Measurements from ENCODE around the gene FXYD7. TPM values are rescaled to one million over a fixed set of nuclear protein-coding genes. Genes with fewer than 3 reads are reported as not detected.

Gene FXYD7
- total and polyA plus RNA-seq, 2 experiments from 2014 or later = not detected

- Histone ChIP-seq H4K20me1 (ENCODE audit: insufficient read depth) (no peaks in the 10 kb centered on the region), H3K36me3 (ENCODE audit: low read depth) (no peaks in the 10 kb centered on the region), H3F3A (ENCODE audit: insufficient read depth) (no peaks in the 10 kb centered on the region), H3K27ac (no peak overlapping the region), H3K4me3 (no peak overlapping the region), H3K9me3 (ENCODE audit: low read depth) (no peaks in the 10 kb centered on the region), H3K4me1 (ENCODE audit: insufficient read depth) (no peaks in the 10 kb centered on the region), H3K9me2 (ENCODE audit: insufficient read depth) (no peaks in the 10 kb centered on the region), H3K79me2 (ENCODE audit: insufficient read depth) (no peaks in the 10 kb centered on the region), H3K9ac (no peak overlapping the region), H2AFZ (no peak overlapping the region), H3K4me2 (ENCODE audit: unreplicated experiment) (no peak overlapping the region), H3K27me3 (replicated peaks; ENCODE audit: insufficient read depth) (peaks cover 3% of the 10 kb centered on the region)
- TF ChIP-seq EZH2phosphoT487 (IDR thresholded peaks at IDR 0.05; ENCODE audit: insufficient read depth, low read depth) = no peak
- TF ChIP-seq EZH2 (IDR thresholded peaks at IDR 0.05; ENCODE audit: insufficient read depth, poor library complexity, severe bottlenecking) = no peak
- in situ Hi-C loops (cut with MboI) = no loop called here
- no peak for DNase-seq
Measured at GRCh38 chr19:35132254-35132653, 10.8 kb upstream of the FXYD7 start.

GRCh38 chr19:35133826-35134225, 9.2 kb upstream of the FXYD7 start:
- H3K27ac ChIP-seq = no peak overlapping the region
- 0 out of 2 replicates have a peak, but pooled peaks cover under 1% of the 10 kb centered on the region for H3K4me1 ChIP-seq (ENCODE audit: insufficient read depth)
- H3K27me3 ChIP-seq (replicated peaks; ENCODE audit: insufficient read depth) = peaks cover 10% of the 10 kb centered on the region
- 68 to 77% methylated on average over 8 to 11 of the region's 11 CpGs for WGBS, 2 experiments (ENCODE audit: low coverage in 1 of 2, low lambda C conversion rate in 2 of 2, missing lambda C conversion rate in 2 of 2)
- H3K9me2 ChIP-seq (ENCODE audit: insufficient read depth) = no peaks in the 10 kb centered on the region
- H3K4me2 ChIP-seq (ENCODE audit: unreplicated experiment) = no peak overlapping the region
- DNase-seq = no peak
- H3K79me2 ChIP-seq (ENCODE audit: insufficient read depth) = no peaks in the 10 kb centered on the region
- no peaks in the 10 kb centered on the region for H3K9me3 ChIP-seq (ENCODE audit: low read depth)
- H3K36me3 ChIP-seq (ENCODE audit: low read depth) = no peaks in the 10 kb centered on the region
- no peak overlapping the region for H3K9ac ChIP-seq
- TF ChIP-seq EZH2phosphoT487 (IDR thresholded peaks at IDR 0.05; ENCODE audit: insufficient read depth, low read depth) (no peak), EZH2 (IDR thresholded peaks at IDR 0.05; ENCODE audit: insufficient read depth, poor library complexity, severe bottlenecking) (no peak)
- in situ Hi-C loops (cut with MboI) = no loop called here
- H2AFZ ChIP-seq = no peak overlapping the region
- no peaks in the 10 kb centered on the region for H3F3A ChIP-seq (ENCODE audit: insufficient read depth)
- H3K4me3 ChIP-seq = no peak overlapping the region
- H4K20me1 ChIP-seq (ENCODE audit: insufficient read depth) = no peaks in the 10 kb centered on the region

GRCh38 chr19:35134601-35135242, 8.3 kb upstream of the FXYD7 start, which contains the start of gene LGI4:
TSS of gene LGI4 (minus strand) at chr19:35135059. CDS start at chr19:35134680, 379 bp downstream.
- H4K20me1 ChIP-seq (ENCODE audit: insufficient read depth) = no peaks in the 10 kb centered on the region
- H3K79me2 ChIP-seq (ENCODE audit: insufficient read depth) = no peaks in the 10 kb centered on the region
- no peak within 1 kb of the TSS for H3K27ac ChIP-seq
- no peak for TF ChIP-seq EZH2phosphoT487 (IDR thresholded peaks at IDR 0.05; ENCODE audit: insufficient read depth, low read depth)
- no peak for TF ChIP-seq EZH2 (IDR thresholded peaks at IDR 0.05; ENCODE audit: insufficient read depth, poor library complexity, severe bottlenecking)
- no peak within 1 kb of the TSS for H3K4me2 ChIP-seq (ENCODE audit: unreplicated experiment)
- no peak within 1 kb of the TSS for H3K9ac ChIP-seq
- H3K4me1 ChIP-seq (ENCODE audit: insufficient read depth) = peaks cover 10% of the 10 kb centered on the region; the same call in 1 of the 2 replicates
- H3K9me2 ChIP-seq (ENCODE audit: insufficient read depth) = no peaks in the 10 kb centered on the region
- WGBS, 2 experiments (ENCODE audit: low coverage in 1 of 2, low lambda C conversion rate in 2 of 2, missing lambda C conversion rate in 2 of 2) = 11 to 13% methylated on average over 10 to 15 of the region's 15 CpGs
- no peak within 1 kb of the TSS for H3K4me3 ChIP-seq
- no peaks in the 10 kb centered on the region for H3F3A ChIP-seq (ENCODE audit: insufficient read depth)
- peak; percentile 11 for DNase-seq
- peaks cover 10% of the 10 kb centered on the region for H3K27me3 ChIP-seq (replicated peaks; ENCODE audit: insufficient read depth)
- no peaks in the 10 kb centered on the region for H3K9me3 ChIP-seq (ENCODE audit: low read depth)
- no peak within 1 kb of the TSS for H2AFZ ChIP-seq
- H3K36me3 ChIP-seq (ENCODE audit: low read depth) = no peaks in the 10 kb centered on the region
- in situ Hi-C loops (cut with MboI) = no loop called here

GRCh38 chr19:35135389-35135909, 7.6 kb upstream of the FXYD7 start:
- no peaks in the 10 kb centered on the region for H3F3A ChIP-seq (ENCODE audit: insufficient read depth)
- no peaks in the 10 kb centered on the region for H3K79me2 ChIP-seq (ENCODE audit: insufficient read depth)
- H3K9me2 ChIP-seq (ENCODE audit: insufficient read depth) = no peaks in the 10 kb centered on the region
- no peaks in the 10 kb centered on the region for H4K20me1 ChIP-seq (ENCODE audit: insufficient read depth)
- peak; percentile 67 for DNase-seq
- H2AFZ ChIP-seq = no peak overlapping the region
- WGBS, 2 experiments (ENCODE audit: low coverage in 1 of 2, low lambda C conversion rate in 2 of 2, missing lambda C conversion rate in 2 of 2) = 0 to 4% methylated on average over 2 to 7 of the region's 7 CpGs
- H3K9ac ChIP-seq = no peak overlapping the region
- in situ Hi-C loops (cut with MboI) = no loop called here
- no peaks in the 10 kb centered on the region for H3K9me3 ChIP-seq (ENCODE audit: low read depth)
- peaks cover 13% of the 10 kb centered on the region; the same call in 1 of the 2 replicates for H3K4me1 ChIP-seq (ENCODE audit: insufficient read depth)
- H3K27me3 ChIP-seq (replicated peaks; ENCODE audit: insufficient read depth) = peaks cover 10% of the 10 kb centered on the region
- no peaks in the 10 kb centered on the region for H3K36me3 ChIP-seq (ENCODE audit: low read depth)
- no peak overlapping the region for H3K4me2 ChIP-seq (ENCODE audit: unreplicated experiment)
- H3K4me3 ChIP-seq = no peak overlapping the region
- no peak for TF ChIP-seq EZH2phosphoT487 (IDR thresholded peaks at IDR 0.05; ENCODE audit: insufficient read depth, low read depth)
- no peak overlapping the region for H3K27ac ChIP-seq

Data from GM23248 (cell line).